Measurements from ENCODE around the gene TGM6. TPM values are rescaled to one million over a fixed set of nuclear protein-coding genes. Genes with fewer than 3 reads are reported as not detected.

Gene TGM6
- total and polyA plus RNA-seq, 2 experiments from 2014 or later: not detected

DNA sequence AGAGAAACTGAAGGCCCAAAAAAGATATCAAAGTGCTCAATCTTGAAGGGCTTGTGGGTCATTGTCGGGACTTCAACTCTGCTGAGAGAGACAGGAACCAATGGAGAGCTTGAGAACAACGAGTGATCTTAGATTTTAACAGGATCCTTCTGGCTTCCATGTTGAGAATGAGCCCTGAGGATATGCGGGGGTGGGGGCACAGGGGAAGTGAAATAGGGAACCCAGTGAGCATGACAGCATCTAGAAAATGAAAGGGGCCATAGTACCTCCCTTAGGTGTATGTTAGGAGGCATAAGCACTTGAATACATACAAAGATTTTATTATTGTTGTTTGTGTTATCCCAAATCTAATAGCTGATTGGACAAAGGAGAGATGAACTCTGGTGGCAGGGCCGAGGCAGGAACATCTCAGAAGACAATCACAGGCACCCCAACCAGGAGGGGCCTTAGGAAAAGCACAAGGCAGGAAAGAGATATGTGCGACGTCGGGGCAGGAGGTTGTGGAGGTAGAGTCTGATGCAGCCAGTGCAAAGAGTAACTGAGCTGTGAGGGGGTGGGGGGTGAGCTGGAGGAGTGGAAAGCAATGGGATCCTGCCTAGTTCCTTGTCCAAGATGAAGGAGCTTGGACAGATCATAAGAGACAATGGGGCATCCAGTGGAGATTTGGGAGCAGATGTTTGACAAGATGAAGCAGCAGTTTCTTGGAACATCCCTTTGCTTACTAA lies 10.4 kb downstream of the TGM6 start:
- Histone ChIP-seq H2AFZ (no peak overlapping the region), H3K9me3 (ENCODE audit: low read depth) (no peaks in the 10 kb centered on the region), H3K27me3 (no peaks in the 10 kb centered on the region), H3K79me2 (no peaks in the 10 kb centered on the region), H3K4me2 (no peak overlapping the region), H3K4me1 (ENCODE audit: insufficient read depth) (no peaks in the 10 kb centered on the region), H3K36me3 (replicated peaks; ENCODE audit: insufficient read depth, low read depth) (no peaks in the 10 kb centered on the region), H4K20me1 (ENCODE audit: insufficient read depth, poor library complexity, severe bottlenecking) (no peaks in the 10 kb centered on the region), H3K4me3 (no peak overlapping the region), H3K27ac (no peak overlapping the region), H3K9me2 (replicated peaks; ENCODE audit: insufficient read depth) (no peaks in the 10 kb centered on the region)
- DNase-seq (ENCODE audit: low spot score): no peak
- TF ChIP-seq EZH2 (IDR thresholded peaks at IDR 0.05; ENCODE audit: borderline replicate concordance) (no peak), EZH2phosphoT487 (IDR thresholded peaks at IDR 0.05; ENCODE audit: low read depth, severe bottlenecking, unreplicated experiment) (no peak)
- TF ChIP-seq, protein P1, sequence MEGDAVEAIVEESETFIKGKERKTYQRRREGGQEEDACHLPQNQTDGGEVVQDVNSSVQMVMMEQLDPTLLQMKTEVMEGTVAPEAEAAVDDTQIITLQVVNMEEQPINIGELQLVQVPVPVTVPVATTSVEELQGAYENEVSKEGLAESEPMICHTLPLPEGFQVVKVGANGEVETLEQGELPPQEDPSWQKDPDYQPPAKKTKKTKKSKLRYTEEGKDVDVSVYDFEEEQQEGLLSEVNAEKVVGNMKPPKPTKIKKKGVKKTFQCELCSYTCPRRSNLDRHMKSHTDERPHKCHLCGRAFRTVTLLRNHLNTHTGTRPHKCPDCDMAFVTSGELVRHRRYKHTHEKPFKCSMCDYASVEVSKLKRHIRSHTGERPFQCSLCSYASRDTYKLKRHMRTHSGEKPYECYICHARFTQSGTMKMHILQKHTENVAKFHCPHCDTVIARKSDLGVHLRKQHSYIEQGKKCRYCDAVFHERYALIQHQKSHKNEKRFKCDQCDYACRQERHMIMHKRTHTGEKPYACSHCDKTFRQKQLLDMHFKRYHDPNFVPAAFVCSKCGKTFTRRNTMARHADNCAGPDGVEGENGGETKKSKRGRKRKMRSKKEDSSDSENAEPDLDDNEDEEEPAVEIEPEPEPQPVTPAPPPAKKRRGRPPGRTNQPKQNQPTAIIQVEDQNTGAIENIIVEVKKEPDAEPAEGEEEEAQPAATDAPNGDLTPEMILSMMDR (IDR thresholded peaks at IDR 0.05; ENCODE audit: poor library complexity): no peak
- WGBS (ENCODE audit: low lambda C conversion rate, missing lambda C conversion rate): 74% methylated on average over 7 of the region's 7 CpGs

DNA sequence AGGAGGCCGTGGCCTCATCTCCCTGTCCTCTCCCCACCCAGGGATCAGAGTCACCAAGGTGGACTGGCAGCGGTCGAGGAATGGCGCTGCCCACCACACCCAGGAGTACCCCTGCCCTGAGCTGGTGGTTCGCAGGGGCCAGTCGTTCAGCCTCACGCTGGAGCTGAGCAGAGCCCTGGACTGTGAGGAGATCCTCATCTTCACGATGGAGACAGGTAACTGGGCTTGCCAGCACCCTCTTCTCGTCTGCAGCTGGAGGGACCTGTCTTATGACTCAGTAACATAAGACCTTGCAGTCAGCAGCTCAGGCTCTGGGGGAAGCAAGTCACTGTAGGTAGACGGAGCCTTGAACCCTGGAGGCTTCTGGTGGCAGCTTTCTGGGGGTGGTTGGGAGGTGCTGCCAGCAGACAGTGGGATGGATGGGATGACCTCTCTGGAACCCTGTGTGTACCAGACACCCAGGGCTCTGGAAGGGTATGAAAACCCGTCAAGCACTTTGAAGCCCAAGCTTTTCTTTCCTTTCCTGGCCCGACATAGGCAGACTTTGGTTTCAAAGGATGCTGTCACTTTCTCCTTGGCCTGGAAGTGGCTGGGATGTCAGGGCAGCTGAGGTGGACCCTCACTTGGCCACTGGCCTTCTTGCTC lies 13.8 kb downstream of the TGM6 start:
- H3K79me2 ChIP-seq: no peaks in the 10 kb centered on the region
- H3K4me2 ChIP-seq: no peak overlapping the region
- H3K36me3 ChIP-seq (replicated peaks; ENCODE audit: insufficient read depth, low read depth): no peaks in the 10 kb centered on the region
- 91% methylated on average over 12 of the region's 12 CpGs for WGBS (ENCODE audit: low lambda C conversion rate, missing lambda C conversion rate)
- no peaks in the 10 kb centered on the region for H3K4me1 ChIP-seq (ENCODE audit: insufficient read depth)
- H3K9me3 ChIP-seq (ENCODE audit: low read depth): no peaks in the 10 kb centered on the region
- no peaks in the 10 kb centered on the region for H4K20me1 ChIP-seq (ENCODE audit: insufficient read depth, poor library complexity, severe bottlenecking)
- H3K27ac ChIP-seq: no peak overlapping the region
- no peak for DNase-seq (ENCODE audit: low spot score)
- H3K4me3 ChIP-seq: no peak overlapping the region
- TF ChIP-seq, protein P1 (IDR thresholded peaks at IDR 0.05; ENCODE audit: poor library complexity): no peak
- no peaks in the 10 kb centered on the region for H3K9me2 ChIP-seq (replicated peaks; ENCODE audit: insufficient read depth)
- H3K27me3 ChIP-seq: no peaks in the 10 kb centered on the region
- H2AFZ ChIP-seq: no peak overlapping the region

DNA sequence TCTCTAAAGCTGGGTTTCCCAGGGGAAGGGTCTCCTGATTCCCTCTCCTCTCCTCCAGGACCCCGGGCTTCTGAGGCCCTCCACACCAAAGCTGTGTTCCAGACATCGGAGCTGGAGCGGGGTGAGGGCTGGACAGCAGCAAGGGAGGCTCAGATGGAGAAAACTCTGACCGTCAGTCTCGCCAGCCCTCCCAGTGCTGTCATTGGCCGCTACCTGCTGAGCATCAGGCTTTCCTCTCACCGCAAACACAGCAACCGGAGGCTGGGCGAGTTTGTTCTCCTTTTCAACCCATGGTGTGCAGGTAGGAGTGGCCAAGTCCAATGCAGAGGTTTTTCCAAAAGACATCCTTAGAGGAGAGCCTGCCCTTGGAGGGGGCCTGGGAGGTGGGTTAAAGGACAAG lies 14.4 kb downstream of the TGM6 start:
- DNase-seq (ENCODE audit: low spot score): no peak
- H3K4me1 ChIP-seq (ENCODE audit: insufficient read depth): no peaks in the 10 kb centered on the region

More for the DNA sequence above, 14.4 kb downstream of the TGM6 start:
- no peaks in the 10 kb centered on the region for H3K27me3 ChIP-seq
- H3K9me3 ChIP-seq (ENCODE audit: low read depth): no peaks in the 10 kb centered on the region
- no peaks in the 10 kb centered on the region for H4K20me1 ChIP-seq (ENCODE audit: insufficient read depth, poor library complexity, severe bottlenecking)
- 82% methylated on average over 9 of the region's 9 CpGs for WGBS (ENCODE audit: low lambda C conversion rate, missing lambda C conversion rate)
- H3K27ac ChIP-seq: no peak overlapping the region
- no peaks in the 10 kb centered on the region for H3K9me2 ChIP-seq (replicated peaks; ENCODE audit: insufficient read depth)
- no peak overlapping the region for H2AFZ ChIP-seq
- no peak overlapping the region for H3K4me2 ChIP-seq
- H3K4me3 ChIP-seq: no peak overlapping the region
- no peaks in the 10 kb centered on the region for H3K36me3 ChIP-seq (replicated peaks; ENCODE audit: insufficient read depth, low read depth)
- no peak for TF ChIP-seq EZH2phosphoT487 (IDR thresholded peaks at IDR 0.05; ENCODE audit: low read depth, severe bottlenecking, unreplicated experiment)
- TF ChIP-seq, protein P1 (IDR thresholded peaks at IDR 0.05; ENCODE audit: poor library complexity): no peak
- TF ChIP-seq EZH2 (IDR thresholded peaks at IDR 0.05; ENCODE audit: borderline replicate concordance): no peak
- H3K79me2 ChIP-seq: no peaks in the 10 kb centered on the region
